ENCODE measurements around the gene FAM9B.

Gene FAM9B

GRCh38 chrX:8981723-8982122, 52.2 kb downstream of the FAM9B start:
- no peak for FAIRE-seq
- no peak for DNase-seq (ENCODE audit: insufficient read length, low spot score)

GRCh38 chrX:8980756-8981155, 53.2 kb downstream of the FAM9B start:
- FAIRE-seq (no peak), DNase-seq (ENCODE audit: insufficient read length, low spot score) (no peak)

All from HTR-8/SVneo (cell line).